HUES48 (cell line): ENCODE measurements around the gene BCL2L15.

Experiments
- H3K27ac ChIP-seq: one replicate; pipeline ENCODE4 v1.7.0; 2013; ENCODE audit warnings: low read depth, low read length, inconsistent platforms
- H3K27me3 ChIP-seq: 2 replicates; pipeline ENCODE4 v1.6.1; 2013; ENCODE audit warnings: mild to moderate bottlenecking, low read length; ENCODE audit not compliant: control insufficient read depth, insufficient read depth
- H3K36me3 ChIP-seq: 2 replicates; pipeline ENCODE4 v1.6.1; 2013; ENCODE audit warnings: low read length; ENCODE audit not compliant: control insufficient read depth, insufficient read depth
- H3K4me1 ChIP-seq: 2 replicates; pipeline ENCODE4 v1.6.1; 2013; ENCODE audit warnings: mild to moderate bottlenecking, low read length; ENCODE audit not compliant: control insufficient read depth, insufficient read depth
- H3K4me3 ChIP-seq: 2 replicates; pipeline ENCODE4 v1.5.1; 2013; ENCODE audit warnings: mild to moderate bottlenecking, low read depth, low read length
- H3K9ac ChIP-seq: 2 replicates; pipeline ENCODE4 v1.6.1; 2013; ENCODE audit warnings: mild to moderate bottlenecking, low read depth, low read length, moderate library complexity
- H3K9me3 ChIP-seq: 2 replicates; pipeline ENCODE4 v1.6.1; 2013; ENCODE audit warnings: low read length; ENCODE audit not compliant: control insufficient read depth, insufficient read depth

BCL2L15 gene

GRCh38 chr1:113928187-113928930, 41.0 kb upstream of the BCL2L15 start:
- H3K4me1 ChIP-seq, result peaks cover 17% of the 10 kb centered on the region
- peak overlapping the region; percentile 22 for H3K27ac ChIP-seq
- no peak overlapping the region for H3K9ac ChIP-seq
- no peaks in the 10 kb centered on the region for H3K36me3 ChIP-seq
- no peaks in the 10 kb centered on the region for H3K27me3 ChIP-seq
- no peaks in the 10 kb centered on the region for H3K9me3 ChIP-seq
- peak overlapping the region; percentile 96 for H3K4me3 ChIP-seq

GRCh38 chr1:113924473-113924872, 37.1 kb upstream of the BCL2L15 start:
- Histone ChIP-seq H3K36me3 (no peaks in the 10 kb centered on the region), H3K27ac (no peak overlapping the region), H3K4me1 (no peaks in the 10 kb centered on the region), H3K27me3 (no peaks in the 10 kb centered on the region), H3K9ac (no peak overlapping the region), H3K9me3 (no peaks in the 10 kb centered on the region), H3K4me3 (no peak overlapping the region)

- Histone ChIP-seq H3K9me3 (no peaks in the 10 kb centered on the region), H3K27ac (no peak overlapping the region), H3K4me1 (no peaks in the 10 kb centered on the region), H3K9ac (no peak overlapping the region), H3K27me3 (no peaks in the 10 kb centered on the region), H3K36me3 (no peaks in the 10 kb centered on the region), H3K4me3 (no peak overlapping the region)
Observed at GRCh38 chr1:113922957-113923356, 35.6 kb upstream of the BCL2L15 start.

GRCh38 chr1:113918243-113918642, 30.9 kb upstream of the BCL2L15 start:
- H3K27me3 ChIP-seq, result no peaks in the 10 kb centered on the region
- no peak overlapping the region for H3K27ac ChIP-seq
- no peaks in the 10 kb centered on the region for H3K36me3 ChIP-seq
- no peak overlapping the region for H3K9ac ChIP-seq
- no peak overlapping the region for H3K4me3 ChIP-seq
- H3K9me3 ChIP-seq, result no peaks in the 10 kb centered on the region
- H3K4me1 ChIP-seq, result no peaks in the 10 kb centered on the region

GRCh38 chr1:113917400-113918082, 30.2 kb upstream of the BCL2L15 start:
- Histone ChIP-seq H3K9ac (no peak overlapping the region), H3K9me3 (no peaks in the 10 kb centered on the region), H3K4me3 (no peak overlapping the region), H3K4me1 (no peaks in the 10 kb centered on the region), H3K27ac (no peak overlapping the region), H3K27me3 (no peaks in the 10 kb centered on the region), H3K36me3 (0 out of 2 replicates have a peak, but pooled peaks cover 2% of the 10 kb centered on the region)

GRCh38 chr1:113916974-113917373, 29.6 kb upstream of the BCL2L15 start:
- Histone ChIP-seq H3K36me3 (peaks cover 7% of the 10 kb centered on the region), H3K9me3 (no peaks in the 10 kb centered on the region), H3K4me1 (no peaks in the 10 kb centered on the region), H3K27ac (no peak overlapping the region), H3K27me3 (no peaks in the 10 kb centered on the region), H3K9ac (no peak overlapping the region), H3K4me3 (no peak overlapping the region)

GRCh38 chr1:113913887-113914664, 26.7 kb upstream of the BCL2L15 start:
- Histone ChIP-seq H3K9ac (no peak overlapping the region), H3K4me1 (no peaks in the 10 kb centered on the region), H3K27ac (no peak overlapping the region), H3K36me3 (peaks cover 32% of the 10 kb centered on the region), H3K27me3 (no peaks in the 10 kb centered on the region), H3K4me3 (no peak overlapping the region), H3K9me3 (no peaks in the 10 kb centered on the region)

GRCh38 chr1:113913312-113913668, 25.9 kb upstream of the BCL2L15 start:
- H3K9ac ChIP-seq, result no peak overlapping the region
- H3K9me3 ChIP-seq, result no peaks in the 10 kb centered on the region
- H3K27me3 ChIP-seq, result no peaks in the 10 kb centered on the region
- H3K27ac ChIP-seq, result no peak overlapping the region
- H3K4me3 ChIP-seq, result no peak overlapping the region
- peaks cover 39% of the 10 kb centered on the region for H3K36me3 ChIP-seq
- no peaks in the 10 kb centered on the region for H3K4me1 ChIP-seq

- H3K4me3 ChIP-seq, result no peak overlapping the region
- no peak overlapping the region for H3K9ac ChIP-seq
- no peaks in the 10 kb centered on the region for H3K9me3 ChIP-seq
- H3K27ac ChIP-seq, result no peak overlapping the region
- H3K36me3 ChIP-seq, result peaks cover 45% of the 10 kb centered on the region
- no peaks in the 10 kb centered on the region for H3K27me3 ChIP-seq
- no peaks in the 10 kb centered on the region for H3K4me1 ChIP-seq
Observed at GRCh38 chr1:113912594-113913311, 25.4 kb upstream of the BCL2L15 start.

GRCh38 chr1:113905435-113905861, 18.1 kb upstream of the BCL2L15 start:
- Histone ChIP-seq H3K36me3 (peaks cover 38% of the 10 kb centered on the region), H3K9ac (peak overlapping the region; percentile 79), H3K27me3 (no peaks in the 10 kb centered on the region), H3K27ac (peak overlapping the region; percentile 90), H3K9me3 (no peaks in the 10 kb centered on the region), H3K4me1 (0 out of 2 replicates have a peak, but pooled peaks cover 5% of the 10 kb centered on the region), H3K4me3 (peak overlapping the region; percentile 89)
